Measurements from ENCODE around the gene P2RY12. TPM values are rescaled to one million over a fixed set of nuclear protein-coding genes. Genes with fewer than 3 reads are reported as not detected.

Gene P2RY12
- total and polyA plus RNA-seq, 2 of the 4 experiments (the other 2 are of a cell fraction) = not detected

- TF ChIP-seq NFE2L2 (IDR thresholded peaks at IDR 0.05; ENCODE audit: low read depth, low read length) = no peak
Measured at GRCh38 chr3:151372063-151372820, 12.3 kb downstream of the P2RY12 start (continued).

DNA sequence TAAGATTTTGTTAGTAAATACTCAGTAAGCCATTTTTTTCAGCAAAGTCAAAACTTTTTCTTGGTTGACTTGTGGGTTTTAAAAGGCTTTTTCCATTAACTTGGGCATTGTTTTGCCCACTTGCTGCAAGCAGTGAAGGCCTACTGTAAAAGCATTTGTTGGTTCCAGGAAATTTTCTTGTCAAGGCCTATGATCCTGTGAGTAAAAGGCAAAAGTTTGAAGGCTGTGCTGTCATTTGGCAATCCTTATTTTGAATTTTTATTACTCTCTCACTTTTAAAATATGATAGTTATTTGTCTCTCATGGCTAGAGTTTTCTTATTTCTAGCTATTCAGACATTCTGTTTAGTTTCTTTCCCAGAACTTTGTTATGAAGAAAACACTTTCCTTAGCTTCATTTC lies 13.0 kb downstream of the P2RY12 start:
- H2BK15ac ChIP-seq (ENCODE audit: low read depth, low read length) = no peak overlapping the region; the same call in 2 of the 3 replicates
- ATAC-seq (ENCODE audit: low read depth) (peak; percentile 32), DNase-seq (peak; percentile 17)
- no peak overlapping the region for H2BK120ac ChIP-seq (ENCODE audit: low read depth, low read length)
- H4K91ac ChIP-seq (ENCODE audit: insufficient read depth, low read depth, low read length) = peak overlapping the region; percentile 43; the same call in 1 of the 2 replicates
- no peak overlapping the region; the same call in 1 of the 2 replicates for H3K14ac ChIP-seq (replicated peaks; ENCODE audit: low read depth, low read length)
- H4K8ac ChIP-seq (ENCODE audit: low read depth in 2 of 2, low read length in 2 of 2) = peak overlapping the region in 1 of 2 experiments; percentile 26; a peak in 1 of 4 replicates
- H3K23ac ChIP-seq (ENCODE audit: low read depth, low read length) = no peak overlapping the region
- peaks cover 4% of the 10 kb centered on the region; the same call in 1 of the 2 replicates for H3K4me1 ChIP-seq (ENCODE audit: control insufficient read depth, insufficient read depth, low read length)
- no peak overlapping the region for H3K27ac ChIP-seq (ENCODE audit: insufficient read depth, low read length)
- H4K20me1 ChIP-seq (ENCODE audit: insufficient read depth, low read length) = no peaks in the 10 kb centered on the region
- H3K79me1 ChIP-seq (ENCODE audit: low read depth in 1 of 2, low read length in 2 of 2) = no peaks in the 10 kb centered on the region
- H3K56ac ChIP-seq (ENCODE audit: extremely low read depth, insufficient read depth, low read length) = no peak overlapping the region
- dilution Hi-C loops (cut with HindIII; ENCODE audit: low sequenced_read_pairs, unreplicated experiment) (no loop called here), in situ Hi-C loops (cut with MboI; ENCODE audit: low sequenced_read_pairs) (no loop called here), intact Hi-C loops (cut with micrococcal nuclease) (no loop called here)
- no peak overlapping the region for H3K4me3 ChIP-seq (ENCODE audit: insufficient read depth, low read depth, low read length)
- ChIA-PET POLR2A (ENCODE audit: unreplicated experiment) (no interaction called here), CTCF (no interaction called here)
- no peaks in the 10 kb centered on the region for H3K36me3 ChIP-seq (ENCODE audit: control insufficient read depth, insufficient read depth, low read length)
- no peak overlapping the region for H2AFZ ChIP-seq (replicated peaks; ENCODE audit: low read length, poor library complexity)
- TF ChIP-seq NFE2L2 (IDR thresholded peaks at IDR 0.05; ENCODE audit: low read depth, low read length) = no peak
- no peak for TF ChIP-seq RFX5 (IDR thresholded peaks at IDR 0.05; ENCODE audit: low read depth, low read length)
- TF ChIP-seq SMC3 (IDR thresholded peaks at IDR 0.05; ENCODE audit: low read depth, low read length) = no peak
- H2AK9ac ChIP-seq (replicated peaks; ENCODE audit: low read depth, low read length, poor library complexity) = no peak overlapping the region
- H3K4me2 ChIP-seq (ENCODE audit: low read depth, low read length) = no peak overlapping the region; the same call in 1 of the 2 replicates
- no peaks in the 10 kb centered on the region for H3K27me3 ChIP-seq (ENCODE audit: control insufficient read depth, insufficient read depth, low read length)
- H2AK5ac ChIP-seq (ENCODE audit: low read depth, low read length) = no peak overlapping the region
- no peak overlapping the region for H2BK20ac ChIP-seq (ENCODE audit: low read depth, low read length)
- no peaks in the 10 kb centered on the region for H3K9me1 ChIP-seq (ENCODE audit: insufficient read depth, low read length)
- H3K9ac ChIP-seq (ENCODE audit: low read depth, low read length) = no peak overlapping the region
- no peak overlapping the region for H4K5ac ChIP-seq (ENCODE audit: low read depth, low read length)
- H3K9me3 ChIP-seq (ENCODE audit: control insufficient read depth, insufficient read depth, low read length) = no peaks in the 10 kb centered on the region
- H3K18ac ChIP-seq (ENCODE audit: low read depth, low read length) = no peak overlapping the region
- no peak overlapping the region for H3K4ac ChIP-seq (ENCODE audit: low read depth, low read length)
- BruUV-seq (replicated peaks) = no TSS peak
- no peak overlapping the region for H2BK5ac ChIP-seq (ENCODE audit: low read depth, low read length, poor library complexity, severe bottlenecking)
